GM21447 (cell line): ENCODE data around the gene UNC13A.

ENCODE experiments used
- ATAC-seq: cut with Tn5 transposase; IDR thresholded peaks from one replicate; pipeline ENCODE4 v1.9.1; 2021; ENCODE audit not compliant: unreplicated experiment

Gene UNC13A

GRCh38 chr19:17629760-17630159, 58.4 kb downstream of the UNC13A start:
- ATAC-seq: no peak

- ATAC-seq: no peak
These were observed 60.2 kb downstream of the UNC13A start for GRCh38 chr19:17627921-17628320.

- ATAC-seq: no peak
These were observed 61.0 kb downstream of the UNC13A start for GRCh38 chr19:17627161-17627560.

GRCh38 chr19:17626456-17627015, 61.6 kb downstream of the UNC13A start:
- ATAC-seq: no peak

GRCh38 chr19:17625980-17626379, 62.2 kb downstream of the UNC13A start:
- ATAC-seq: no peak

- ATAC-seq: no peak
These were observed 63.1 kb downstream of the UNC13A start for GRCh38 chr19:17625043-17625442.

- no peak for ATAC-seq
These were observed 63.7 kb downstream of the UNC13A start for GRCh38 chr19:17624314-17624991.

- no peak for ATAC-seq
These were observed 64.8 kb downstream of the UNC13A start for GRCh38 chr19:17623224-17623935.

GRCh38 chr19:17620696-17621095, 67.5 kb downstream of the UNC13A start:
- no peak for ATAC-seq

- no peak for ATAC-seq
These were observed 69.2 kb downstream of the UNC13A start for GRCh38 chr19:17618936-17619335.

GRCh38 chr19:17618281-17618903, 69.8 kb downstream of the UNC13A start:
- ATAC-seq: no peak

GRCh38 chr19:17617807-17618192, 70.4 kb downstream of the UNC13A start:
- ATAC-seq: no peak

GRCh38 chr19:17616961-17617806, 71.0 kb downstream of the UNC13A start:
- no peak for ATAC-seq

- no peak for ATAC-seq
These were observed 71.5 kb downstream of the UNC13A start for GRCh38 chr19:17616686-17616960.

GRCh38 chr19:17615889-17616685, 72.1 kb downstream of the UNC13A start:
- no peak for ATAC-seq

- ATAC-seq: no peak
These were observed 73.7 kb downstream of the UNC13A start for GRCh38 chr19:17614476-17614875.

GRCh38 chr19:17611462-17612244, 76.5 kb downstream of the UNC13A start:
- no peak for ATAC-seq

GRCh38 chr19:17610384-17610783, 77.8 kb downstream of the UNC13A start:
- ATAC-seq: no peak

GRCh38 chr19:17607936-17608335, 80.2 kb downstream of the UNC13A start:
- ATAC-seq: no peak
